Neural crest cell (in vitro differentiated cells): ENCODE data around the gene TPT1. TPM values are rescaled to one million over a fixed set of nuclear protein-coding genes. Genes with fewer than 3 reads are reported as not detected.
A peak's percentile ranks its signal among the peaks of the same experiment; 100 is the strongest.

Experiments
- DNase-seq: peaks from one replicate; pipeline ENCODE4 v3.0.0; 2021; ENCODE audit warnings: low read depth, mixed read lengths, low spot score
- H3K27ac Mint-ChIP-seq: one replicate; pipeline ENCODE4 v1.8.0; 2021; ENCODE audit warnings: mild to moderate bottlenecking, mixed read lengths; ENCODE audit not compliant: unreplicated experiment
- H3K27me3 Mint-ChIP-seq: 2 replicates; pipeline ENCODE4 v1.8.0; 2021; ENCODE audit warnings: low read depth, mild to moderate bottlenecking, mixed read lengths
- H3K36me3 Mint-ChIP-seq: 2 replicates; pipeline ENCODE4 v1.8.0; 2021; ENCODE audit warnings: low read depth, mild to moderate bottlenecking, mixed read lengths
- H3K4me1 Mint-ChIP-seq: 2 replicates; pipeline ENCODE4 v1.8.0; 2021; ENCODE audit warnings: mixed read lengths
- H3K4me3 Mint-ChIP-seq: one replicate; pipeline ENCODE4 v1.8.0; 2021; ENCODE audit warnings: mild to moderate bottlenecking, mixed read lengths
- H3K9me3 Mint-ChIP-seq: 2 replicates; pipeline ENCODE4 v1.8.0; 2021; ENCODE audit warnings: mixed read lengths
- total RNA-seq: library from RNA; stranded (reverse); gene quantifications from 2 replicates; pipeline ENCODE4 v1.2.1, GENCODE V29; 2021
- TF ChIP-seq, protein P1 (sequence below): fragments of 200-600 bp; sonication (generic); conservative IDR thresholded peaks from 2 replicates; pipeline ENCODE4 v1.5.0; 2021; ENCODE audit warnings: antibody characterized with exemption, mild to moderate bottlenecking

The TPT1 gene
- total RNA-seq, 1 donor from 2014 or later: 2,364 TPM

DNA sequence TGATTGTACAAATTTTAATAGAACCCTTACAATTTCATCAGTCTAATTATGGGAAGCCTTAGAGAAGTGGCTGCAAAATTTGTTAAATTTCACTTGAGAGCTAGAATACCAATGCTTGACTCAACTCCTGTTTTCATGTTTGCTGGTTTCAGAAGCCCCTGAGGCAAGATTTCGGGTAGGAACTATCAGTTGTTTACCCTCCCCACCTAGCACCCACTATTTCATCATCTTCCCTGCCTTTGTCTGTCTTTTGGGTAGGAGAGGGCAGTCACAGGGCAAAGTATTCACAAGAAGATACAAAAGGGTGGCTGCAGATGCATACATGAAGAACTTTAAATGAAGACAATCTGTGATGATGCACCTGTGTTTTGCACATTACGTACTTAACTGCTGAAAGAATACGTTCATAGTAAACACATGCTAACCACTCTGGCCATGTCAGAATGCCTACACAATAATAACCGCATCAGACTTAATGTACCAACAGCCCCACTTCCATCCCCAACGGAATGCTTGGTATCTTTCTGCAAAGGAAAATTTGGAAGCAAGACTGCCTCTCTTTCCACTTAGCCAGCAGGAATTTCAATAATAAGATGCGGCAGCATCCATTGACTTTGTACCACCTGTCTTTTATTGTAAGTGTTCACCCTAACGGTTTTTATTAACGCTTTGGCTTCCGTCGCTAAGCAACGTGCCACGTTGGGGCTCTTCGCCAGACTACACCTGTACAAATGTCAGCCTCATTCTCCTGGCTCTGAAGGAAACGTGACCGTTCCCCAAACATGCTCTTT lies 30.4 kb downstream of the TPT1 start:
- no peak overlapping the region for H3K27ac Mint-ChIP-seq
- H3K9me3 Mint-ChIP-seq: no peaks in the 10 kb centered on the region

DNA sequence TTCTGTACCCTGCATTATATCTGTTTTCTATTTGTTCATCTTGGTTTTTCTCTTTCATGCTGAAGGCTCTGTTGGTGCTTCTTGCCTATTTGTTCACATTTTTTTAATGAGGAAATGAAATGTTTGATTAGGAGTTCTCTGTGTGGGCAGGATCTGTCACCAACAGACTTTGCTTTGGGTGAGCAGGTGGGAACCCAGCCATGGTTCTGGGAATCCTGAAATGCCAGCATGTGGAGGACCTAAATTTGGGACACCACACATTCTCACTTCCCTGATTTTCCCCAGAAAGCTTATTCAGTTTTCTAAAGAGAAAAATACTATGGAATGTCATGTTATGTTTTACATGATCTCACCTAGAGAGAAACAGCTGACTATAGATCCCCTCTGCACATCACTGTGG lies 34.0 kb downstream of the TPT1 start:
- Mint-ChIP-seq H3K4me3 (no peak overlapping the region), H3K27me3 (peaks cover 8% of the 10 kb centered on the region), H3K36me3 (no peaks in the 10 kb centered on the region), H3K4me1 (peaks cover 28% of the 10 kb centered on the region), H3K9me3 (no peaks in the 10 kb centered on the region), H3K27ac (no peak overlapping the region)
- TF ChIP-seq, protein P1, sequence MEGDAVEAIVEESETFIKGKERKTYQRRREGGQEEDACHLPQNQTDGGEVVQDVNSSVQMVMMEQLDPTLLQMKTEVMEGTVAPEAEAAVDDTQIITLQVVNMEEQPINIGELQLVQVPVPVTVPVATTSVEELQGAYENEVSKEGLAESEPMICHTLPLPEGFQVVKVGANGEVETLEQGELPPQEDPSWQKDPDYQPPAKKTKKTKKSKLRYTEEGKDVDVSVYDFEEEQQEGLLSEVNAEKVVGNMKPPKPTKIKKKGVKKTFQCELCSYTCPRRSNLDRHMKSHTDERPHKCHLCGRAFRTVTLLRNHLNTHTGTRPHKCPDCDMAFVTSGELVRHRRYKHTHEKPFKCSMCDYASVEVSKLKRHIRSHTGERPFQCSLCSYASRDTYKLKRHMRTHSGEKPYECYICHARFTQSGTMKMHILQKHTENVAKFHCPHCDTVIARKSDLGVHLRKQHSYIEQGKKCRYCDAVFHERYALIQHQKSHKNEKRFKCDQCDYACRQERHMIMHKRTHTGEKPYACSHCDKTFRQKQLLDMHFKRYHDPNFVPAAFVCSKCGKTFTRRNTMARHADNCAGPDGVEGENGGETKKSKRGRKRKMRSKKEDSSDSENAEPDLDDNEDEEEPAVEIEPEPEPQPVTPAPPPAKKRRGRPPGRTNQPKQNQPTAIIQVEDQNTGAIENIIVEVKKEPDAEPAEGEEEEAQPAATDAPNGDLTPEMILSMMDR: no peak
- DNase-seq: no peak

More for the DNA sequence above, 30.4 kb downstream of the TPT1 start:
- DNase-seq: no peak
- Mint-ChIP-seq H3K27me3 (peaks cover 8% of the 10 kb centered on the region), H3K36me3 (no peaks in the 10 kb centered on the region), H3K4me3 (peak overlapping the region; percentile 87), H3K4me1 (peaks cover 23% of the 10 kb centered on the region)
- TF ChIP-seq, protein P1: no peak

DNA sequence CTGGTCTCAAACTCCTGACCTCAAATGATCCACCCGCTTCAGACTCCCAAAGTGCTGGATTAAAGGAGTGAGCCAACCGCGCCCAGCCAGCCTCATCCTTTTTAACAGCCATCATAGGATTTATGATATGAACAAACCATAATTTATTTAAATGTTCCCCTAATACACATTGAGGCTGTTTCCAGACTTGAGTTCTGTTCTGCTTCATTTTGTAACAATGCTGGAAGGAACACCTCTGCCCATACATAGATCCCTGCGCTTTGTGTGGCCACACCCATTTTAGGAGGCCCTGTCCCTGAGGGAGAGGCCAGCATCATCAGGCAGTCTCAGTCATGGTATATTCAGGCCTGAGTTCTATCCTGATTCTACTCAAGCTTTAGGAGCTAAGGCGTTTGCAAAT lies 35.9 kb downstream of the TPT1 start:
- Mint-ChIP-seq H3K36me3 (no peaks in the 10 kb centered on the region), H3K4me3 (no peak overlapping the region), H3K27me3 (peaks cover 5% of the 10 kb centered on the region), H3K4me1 (peaks cover 12% of the 10 kb centered on the region), H3K27ac (no peak overlapping the region), H3K9me3 (no peaks in the 10 kb centered on the region)
- no peak for DNase-seq
- TF ChIP-seq, protein P1: no peak

DNA sequence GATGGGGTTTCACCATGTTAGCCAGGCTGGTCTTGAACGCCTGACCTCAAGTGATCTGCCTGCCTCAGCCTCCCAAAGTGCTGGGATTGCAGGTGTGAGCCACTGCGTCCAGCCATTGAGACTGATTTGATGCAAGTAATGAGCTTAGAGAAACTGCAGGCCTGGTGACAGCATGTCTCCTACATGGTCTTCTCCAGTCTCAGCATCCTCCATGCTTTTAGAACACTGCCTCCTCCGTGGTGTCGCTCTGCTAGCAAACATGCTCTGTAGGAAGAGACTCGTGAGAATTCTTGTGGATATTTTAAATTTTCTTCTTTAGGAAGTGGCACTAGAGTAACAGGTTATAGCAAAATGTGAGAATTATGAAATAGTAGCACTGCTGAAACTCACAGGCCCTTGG lies 37.1 kb downstream of the TPT1 start:
- TF ChIP-seq, protein P1: no peak
- H3K27ac Mint-ChIP-seq: no peak overlapping the region
- no peak overlapping the region for H3K4me3 Mint-ChIP-seq
- H3K4me1 Mint-ChIP-seq: peaks cover 6% of the 10 kb centered on the region
- no peaks in the 10 kb centered on the region for H3K36me3 Mint-ChIP-seq
- no peaks in the 10 kb centered on the region for H3K9me3 Mint-ChIP-seq
- H3K27me3 Mint-ChIP-seq: no peaks in the 10 kb centered on the region
- no peak for DNase-seq

DNA sequence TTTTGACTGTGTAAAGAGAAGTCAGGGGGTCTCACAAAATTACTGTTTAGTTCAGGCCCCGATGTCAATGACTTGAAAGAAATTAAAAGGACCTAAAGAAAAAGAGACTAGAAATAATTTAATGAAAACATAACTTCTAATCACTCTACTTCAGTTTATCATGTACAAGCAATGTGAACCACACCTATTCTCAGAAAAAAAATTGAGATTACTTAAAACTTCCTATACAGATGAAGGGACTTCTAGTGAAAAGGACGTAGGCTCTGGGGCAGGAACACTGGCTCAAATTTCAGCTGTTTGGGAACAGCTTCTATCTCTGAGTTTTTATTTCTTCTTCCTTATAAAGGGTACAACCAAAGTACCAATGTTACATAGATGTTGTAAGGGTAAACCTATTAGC lies 38.0 kb downstream of the TPT1 start:
- TF ChIP-seq, protein P1: no peak
- Mint-ChIP-seq H3K4me1 (peaks cover 6% of the 10 kb centered on the region), H3K36me3 (no peaks in the 10 kb centered on the region), H3K27me3 (no peaks in the 10 kb centered on the region), H3K4me3 (no peak overlapping the region), H3K27ac (no peak overlapping the region), H3K9me3 (no peaks in the 10 kb centered on the region)
- DNase-seq: no peak
